H1 (cell line): ENCODE measurements around the gene PIGZ. TPM values are rescaled to one million over a fixed set of nuclear protein-coding genes. Genes with fewer than 3 reads are reported as not detected.

ENCODE experiments used
- CTCF ChIA-PET: fragments of 300-600 bp; sonication (Branson Sonifier 250); formaldehyde crosslinking; loops from one replicate; lab custom pipeline; 2021; ENCODE audit not compliant: partially characterized antibody; lab: Charles Lee
- POLR2A ChIA-PET: fragments of 300-600 bp; sonication (Branson Sonifier 250); formaldehyde crosslinking; loops from one replicate; lab custom pipeline; 2021; ENCODE audit warnings: inconsistent platforms; ENCODE audit not compliant: partially characterized antibody; lab: Charles Lee
- DNase-seq, 2 experiments: peaks; one replicate each; pipeline versions ENCODE4 v3.0.0 to v3.0.0-alpha.2; 2010 to 2022; ENCODE audit warnings: low spot score in 2 of 2, low read depth in 1 of 2, mixed read lengths in 1 of 2
- FAIRE-seq: peaks from 2 replicates; lab custom pipeline; 2011; peaks lifted over from hg19 to GRCh38; lab: Jason Lieb, UNC
- H2AFZ ChIP-seq: 2 replicates; pipeline ENCODE4 v1.8.1; 2012; ENCODE audit warnings: low read length, inconsistent platforms
- H2AK5ac ChIP-seq: 2 replicates; pipeline ENCODE4 v1.6.1; 2013; ENCODE audit warnings: low read depth, low read length
- H2BK120ac ChIP-seq: replicated peaks from 2 replicates; pipeline ENCODE3; 2013; ENCODE audit warnings: low read depth, low read length, inconsistent platforms
- H2BK12ac ChIP-seq: 2 replicates; pipeline ENCODE4 v1.6.1; 2013; ENCODE audit warnings: low read depth, low read length
- H2BK15ac ChIP-seq: 2 replicates; pipeline ENCODE4 v1.6.1; 2013; ENCODE audit warnings: low read length
- H2BK20ac ChIP-seq: 2 replicates; pipeline ENCODE4 v1.6.1; 2013; ENCODE audit warnings: low read length
- H2BK5ac ChIP-seq: 2 replicates; pipeline ENCODE4 v1.6.1; 2013; ENCODE audit warnings: low read depth, low read length
- H3K14ac ChIP-seq: 2 replicates; pipeline ENCODE4 v1.6.1; 2013; ENCODE audit warnings: inconsistent platforms; ENCODE audit not compliant: insufficient read length
- H3K18ac ChIP-seq: 2 replicates; pipeline ENCODE4 v1.6.1; 2013; ENCODE audit warnings: low read length; ENCODE audit errors: extremely low read depth
- H3K23ac ChIP-seq: 2 replicates; pipeline ENCODE4 v1.6.1; 2013; ENCODE audit warnings: inconsistent platforms; ENCODE audit not compliant: insufficient read length
- H3K23me2 ChIP-seq: 2 replicates; pipeline ENCODE4 v1.6.1; 2013; ENCODE audit warnings: low read depth, low read length
- H3K27ac ChIP-seq: 2 replicates; pipeline ENCODE4 v1.6.1; 2011; ENCODE audit warnings: low read depth, low read length, inconsistent platforms
- H3K27me3 ChIP-seq, 4 experiments: replicated peaks in 1 of 4; 1 replicate in 1 of 4; 2 replicates in 3 of 4; pipeline versions ENCODE4 v1.6.1 to v1.8.1; 2011 to 2013; ENCODE audit warnings: low read length in 3 of 4, mild to moderate bottlenecking in 3 of 4, inconsistent platforms in 2 of 4, mixed read lengths in 2 of 4, moderate library complexity in 1 of 4; ENCODE audit not compliant: control insufficient read depth in 3 of 4, insufficient read depth in 3 of 4; ENCODE audit errors: extremely low read depth in 1 of 4
- H3K36me3 ChIP-seq, 4 experiments: 2 replicates each; pipeline versions ENCODE4 v1.6.1 to v1.8.1; 2011 to 2013; ENCODE audit warnings: mild to moderate bottlenecking in 4 of 4, low read length in 3 of 4, moderate library complexity in 2 of 4, control low read depth in 1 of 4, inconsistent platforms in 1 of 4; ENCODE audit not compliant: insufficient read depth in 4 of 4, control insufficient read depth in 2 of 4
- H3K4ac ChIP-seq: replicated peaks from 2 replicates; pipeline ENCODE3; 2013; ENCODE audit warnings: low read length, low read depth, mixed read lengths, inconsistent platforms; ENCODE audit not compliant: insufficient read length
- H3K4me1 ChIP-seq, 4 experiments: replicated peaks in 1 of 4; 1 replicate in 1 of 4; 2 replicates in 3 of 4; pipeline versions ENCODE4 v1.6.1 to v1.8.1; 2011 to 2013; ENCODE audit warnings: low read length in 3 of 4, inconsistent platforms in 2 of 4, mixed read lengths in 1 of 4; ENCODE audit not compliant: insufficient read depth in 4 of 4, control insufficient read depth in 3 of 4
- H3K4me2 ChIP-seq, 2 experiments: 2 replicates each; pipeline versions ENCODE4 v1.6.1 to v1.8.1; 2011 to 2013; ENCODE audit warnings: low read depth in 2 of 2, low read length in 2 of 2, control low read depth in 1 of 2, inconsistent platforms in 1 of 2, mild to moderate bottlenecking in 1 of 2; ENCODE audit not compliant: insufficient read depth in 1 of 2
- H3K4me3 ChIP-seq, 4 experiments: fragments of 200-600, 300-600 bp in 1 of 4; sonication (generic), shearing (Covaris generic), sonication (Bioruptor Twin) in 1 of 4; 2 replicates each; pipeline versions ENCODE4 v1.5.1 to v1.8.1; 2011 to 2016; ENCODE audit warnings: low read length in 4 of 4, low read depth in 3 of 4, control low read depth in 2 of 4, inconsistent platforms in 2 of 4, mild to moderate bottlenecking in 2 of 4, mixed read lengths in 1 of 4, moderate library complexity in 1 of 4; ENCODE audit not compliant: insufficient read depth in 2 of 4; ENCODE audit errors: extremely low read depth in 1 of 4
- H3K56ac ChIP-seq: replicated peaks from 2 replicates; pipeline ENCODE3; 2013; ENCODE audit warnings: low read depth, mild to moderate bottlenecking, mixed read lengths, low read length, inconsistent platforms; ENCODE audit not compliant: insufficient read length
- H3K79me1 ChIP-seq: 2 replicates; pipeline ENCODE4 v1.6.1; 2013; ENCODE audit warnings: low read depth, low read length, control low read depth
- H3K79me2 ChIP-seq, 2 experiments: 2 replicates each; pipeline versions ENCODE4 v1.6.1 to v1.8.1; 2012 to 2013; ENCODE audit warnings: low read length in 2 of 2, mild to moderate bottlenecking in 2 of 2, inconsistent platforms in 1 of 2; ENCODE audit not compliant: insufficient read depth in 2 of 2, control insufficient read depth in 1 of 2
- H3K9ac ChIP-seq, 4 experiments: replicated peaks in 1 of 4; 1 replicate in 1 of 4; 2 replicates in 3 of 4; pipeline versions ENCODE4 v1.6.1 to v1.8.1; 2011 to 2013; ENCODE audit warnings: low read depth in 3 of 4, low read length in 3 of 4, control low read depth in 2 of 4, mild to moderate bottlenecking in 2 of 4, moderate library complexity in 2 of 4, inconsistent platforms in 1 of 4; ENCODE audit errors: extremely low read depth in 1 of 4
- H3K9me3 ChIP-seq, 2 experiments: 2 replicates each; pipeline versions ENCODE4 v1.6.1 to v1.8.1; 2012 to 2013; ENCODE audit warnings: mild to moderate bottlenecking in 2 of 2, moderate library complexity in 2 of 2, control low read depth in 1 of 2, inconsistent platforms in 1 of 2, low read depth in 1 of 2, low read length in 1 of 2, mixed read lengths in 1 of 2; ENCODE audit not compliant: insufficient read depth in 2 of 2
- H4K20me1 ChIP-seq, 2 experiments: replicated peaks in 1 of 2; 2 replicates each; pipeline versions ENCODE3 to v1.8.1; 2011 to 2013; ENCODE audit warnings: inconsistent platforms in 2 of 2, low read length in 2 of 2, mild to moderate bottlenecking in 1 of 2; ENCODE audit not compliant: insufficient read depth in 2 of 2, control insufficient read depth in 1 of 2
- H4K5ac ChIP-seq: 2 replicates; pipeline ENCODE4 v1.6.1; 2013; ENCODE audit warnings: low read length, low read depth, mixed read lengths, inconsistent platforms; ENCODE audit not compliant: insufficient read length
- H4K8ac ChIP-seq: 2 replicates; pipeline ENCODE4 v1.8.0; 2013; ENCODE audit warnings: mild to moderate bottlenecking, moderate library complexity, low read length, inconsistent platforms; ENCODE audit not compliant: insufficient read depth; ENCODE audit errors: extremely low read depth
- H4K91ac ChIP-seq: replicated peaks from 2 replicates; pipeline ENCODE3; 2013; ENCODE audit warnings: low read length, mixed read lengths, inconsistent platforms; ENCODE audit not compliant: insufficient read length
- CREB1 ChIP-seq: IDR thresholded peaks from 2 replicates; pipeline ENCODE4 v1.6.1; 2012; ENCODE audit warnings: inconsistent platforms
- EZH2 ChIP-seq: fragments of 200-600 bp; sonication (generic); IDR thresholded peaks from 2 replicates; pipeline ENCODE4 v1.7.1; 2012; ENCODE audit warnings: low read depth, mild to moderate bottlenecking, moderate library complexity, low read length, inconsistent platforms; ENCODE audit not compliant: severe bottlenecking
- SUZ12 ChIP-seq: fragments of 200-600 bp; sonication (generic); IDR thresholded peaks from 2 replicates; pipeline ENCODE4 v1.6.1; 2012; ENCODE audit warnings: mild to moderate bottlenecking, inconsistent platforms, low read length, moderate library complexity, mixed read lengths
- WGBS, 2 experiments: shearing (Covaris generic) in 1 of 2; methylation state at CpG; one replicate each; pipeline versions ENCODE4 v1.1.6 to v1.1.7; 2013 to 2015; ENCODE audit warnings: low lambda C conversion rate in 2 of 2, mixed read lengths in 2 of 2, inconsistent platforms in 1 of 2, low coverage in 1 of 2, missing lambda C conversion rate in 1 of 2; ENCODE audit not compliant: insufficient replicate concordance in 2 of 2, insufficient coverage in 1 of 2, insufficient read length in 1 of 2; ENCODE audit errors: extremely low coverage in 1 of 2, missing lambda C conversion rate in 1 of 2; 5-methylcytosine and 5-hydroxymethylcytosine counted together
- polyA plus RNA-seq, 7 experiments: library from polyadenylated mRNA; depleted of rRNA in 3 of 7; stranded (reverse) in 5 of 7; unstranded in 2 of 7; fragments of >200 nt in 5 of 7; fragments of 200-250 nt in 2 of 7; gene quantifications; 1 replicate in 5 of 7; 2 replicates in 1 of 7; 4 replicates in 1 of 7; pipeline versions ENCODE4 v1.2.1 to v1.2.3, GENCODE V29; 2011 to 2013; ENCODE audit warnings: missing spikeins in 2 of 7, mixed read lengths in 2 of 7
- total RNA-seq: library from RNA; stranded (reverse); fragmentation: NEBNext Ultra II Directional; extraction: Animal tissue kit (Norgen Biotek cat#: 25700); gene quantifications from 2 replicates; pipeline ENCODE4 v1.2.1, GENCODE V29; 2021

PIGZ gene
- total and polyA plus RNA-seq, 2 of the 8 experiments (the other 6 are each of a cell fraction or from before 2014, with no cell fraction given) = 0.32 TPM; not detected in 1

GRCh38 chr3:196916221-196916620 lies 52.4 kb downstream of the PIGZ start:
- CTCF ChIA-PET = interaction anchor here (1.4 kb wide), 1 partner anchor 79 kb away, joined by 3 read pairs; no protein-coding TSS in a partner anchor
- H3K4me2 ChIP-seq = no peak overlapping the region
- POLR2A ChIA-PET = interaction anchor here (1.6 kb wide), 1 partner anchor 48 kb away, joined by 3 read pairs; the partner anchor contains the start of gene SENP5

More at GRCh38 chr3:196916221-196916620, 52.4 kb downstream of the PIGZ start:
- Histone ChIP-seq H3K27me3 (no peaks in the 10 kb centered on the region), H2AK5ac (no peak overlapping the region), H3K23ac (no peak overlapping the region), H3K9ac (no peak overlapping the region), H3K79me2 (no peaks in the 10 kb centered on the region), H2AFZ (no peak overlapping the region), H3K4ac (no peak overlapping the region), H2BK120ac (no peak overlapping the region), H3K23me2 (no peaks in the 10 kb centered on the region), H3K36me3 (peaks cover 0 to 2% (median 0%) of the 10 kb centered on the region in 4 experiments; a peak in 2 of 8 replicates), H3K27ac (no peak overlapping the region), H3K14ac (no peak overlapping the region), H4K5ac (no peak overlapping the region), H2BK12ac (no peak overlapping the region), H2BK15ac (no peak overlapping the region), H3K79me1 (no peaks in the 10 kb centered on the region), H3K18ac (no peak overlapping the region), H4K91ac (no peak overlapping the region), H4K20me1 (peaks cover 0 to 3% of the 10 kb centered on the region in 2 experiments), H3K4me3 (no peak overlapping the region), H3K9me3 (no peaks in the 10 kb centered on the region), H4K8ac (no peak overlapping the region), H3K4me1 (no peaks in the 10 kb centered on the region), H2BK20ac (no peak overlapping the region), H3K56ac (no peak overlapping the region), H2BK5ac (no peak overlapping the region)
- DNase-seq (no peak), FAIRE-seq (no peak)
- TF ChIP-seq EZH2 (no peak), SUZ12 (no peak), CREB1 (no peak)
- 100% methylated on average over 1 of the region's 1 CpG; no CpG with 5 or more reads in 1 of the 2 experiments for WGBS, 2 experiments
